ENCODE results near the gene SLC18A2. TPM values are rescaled to one million over a fixed set of nuclear protein-coding genes. Genes with fewer than 3 reads are reported as not detected.

The SLC18A2 gene
- total RNA-seq, 1 experiment from 2014 or later, result not detected

DNA sequence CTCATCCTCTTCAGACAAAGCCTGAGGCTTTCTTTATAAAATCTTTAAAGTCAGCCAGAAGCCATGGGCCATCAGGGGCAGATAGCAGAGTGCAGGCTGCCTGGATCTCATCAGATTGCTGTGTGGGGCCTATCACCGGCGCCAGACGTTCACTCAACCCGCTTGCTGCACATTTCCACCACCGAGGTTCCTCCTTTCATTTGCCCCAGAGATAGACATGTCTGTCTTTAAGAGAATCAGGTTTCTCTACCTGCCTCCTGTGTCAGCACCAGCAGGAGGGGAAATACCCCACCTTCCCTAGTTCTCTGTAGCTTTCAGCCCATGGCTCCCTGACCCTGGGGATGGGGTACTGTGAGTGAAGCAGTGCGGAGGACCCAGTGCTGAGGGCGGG lies 22.0 kb downstream of the SLC18A2 start:
- H3K9me3 ChIP-seq (ENCODE audit: control insufficient read depth, insufficient read depth, low read depth, low read length), result no peaks in the 10 kb centered on the region
- CTCF ChIA-PET, result no interaction called here
- in situ Hi-C loops (cut with HindIII; ENCODE audit: low pct_unique_long_range_greater_than_20kb, low sequenced_read_pairs) (no loop called here), intact Hi-C loops (cut with micrococcal nuclease; ENCODE audit: unreplicated experiment) (no loop called here)
- POLR2A ChIA-PET, result no interaction called here
- peaks cover 19% of the 10 kb centered on the region for H3K27me3 ChIP-seq (ENCODE audit: control insufficient read depth, insufficient read depth, low read length)
- DNase-seq (ENCODE audit: low read depth, low spot score) (no peak), ATAC-seq (no peak)
- TF ChIP-seq SIN3A (IDR thresholded peaks at IDR 0.05; ENCODE audit: borderline replicate concordance, insufficient read depth, low read depth, low read length) (no peak), TCF7L2 (IDR thresholded peaks at IDR 0.05; ENCODE audit: low read depth, low read length) (no peak), POLR2AphosphoS5 (IDR thresholded peaks at IDR 0.05; ENCODE audit: low read depth, low read length) (no peak)
- TF ChIP-seq, protein P1, sequence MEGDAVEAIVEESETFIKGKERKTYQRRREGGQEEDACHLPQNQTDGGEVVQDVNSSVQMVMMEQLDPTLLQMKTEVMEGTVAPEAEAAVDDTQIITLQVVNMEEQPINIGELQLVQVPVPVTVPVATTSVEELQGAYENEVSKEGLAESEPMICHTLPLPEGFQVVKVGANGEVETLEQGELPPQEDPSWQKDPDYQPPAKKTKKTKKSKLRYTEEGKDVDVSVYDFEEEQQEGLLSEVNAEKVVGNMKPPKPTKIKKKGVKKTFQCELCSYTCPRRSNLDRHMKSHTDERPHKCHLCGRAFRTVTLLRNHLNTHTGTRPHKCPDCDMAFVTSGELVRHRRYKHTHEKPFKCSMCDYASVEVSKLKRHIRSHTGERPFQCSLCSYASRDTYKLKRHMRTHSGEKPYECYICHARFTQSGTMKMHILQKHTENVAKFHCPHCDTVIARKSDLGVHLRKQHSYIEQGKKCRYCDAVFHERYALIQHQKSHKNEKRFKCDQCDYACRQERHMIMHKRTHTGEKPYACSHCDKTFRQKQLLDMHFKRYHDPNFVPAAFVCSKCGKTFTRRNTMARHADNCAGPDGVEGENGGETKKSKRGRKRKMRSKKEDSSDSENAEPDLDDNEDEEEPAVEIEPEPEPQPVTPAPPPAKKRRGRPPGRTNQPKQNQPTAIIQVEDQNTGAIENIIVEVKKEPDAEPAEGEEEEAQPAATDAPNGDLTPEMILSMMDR (IDR thresholded peaks at IDR 0.05), result no peak
- TF ChIP-seq, protein P2, sequence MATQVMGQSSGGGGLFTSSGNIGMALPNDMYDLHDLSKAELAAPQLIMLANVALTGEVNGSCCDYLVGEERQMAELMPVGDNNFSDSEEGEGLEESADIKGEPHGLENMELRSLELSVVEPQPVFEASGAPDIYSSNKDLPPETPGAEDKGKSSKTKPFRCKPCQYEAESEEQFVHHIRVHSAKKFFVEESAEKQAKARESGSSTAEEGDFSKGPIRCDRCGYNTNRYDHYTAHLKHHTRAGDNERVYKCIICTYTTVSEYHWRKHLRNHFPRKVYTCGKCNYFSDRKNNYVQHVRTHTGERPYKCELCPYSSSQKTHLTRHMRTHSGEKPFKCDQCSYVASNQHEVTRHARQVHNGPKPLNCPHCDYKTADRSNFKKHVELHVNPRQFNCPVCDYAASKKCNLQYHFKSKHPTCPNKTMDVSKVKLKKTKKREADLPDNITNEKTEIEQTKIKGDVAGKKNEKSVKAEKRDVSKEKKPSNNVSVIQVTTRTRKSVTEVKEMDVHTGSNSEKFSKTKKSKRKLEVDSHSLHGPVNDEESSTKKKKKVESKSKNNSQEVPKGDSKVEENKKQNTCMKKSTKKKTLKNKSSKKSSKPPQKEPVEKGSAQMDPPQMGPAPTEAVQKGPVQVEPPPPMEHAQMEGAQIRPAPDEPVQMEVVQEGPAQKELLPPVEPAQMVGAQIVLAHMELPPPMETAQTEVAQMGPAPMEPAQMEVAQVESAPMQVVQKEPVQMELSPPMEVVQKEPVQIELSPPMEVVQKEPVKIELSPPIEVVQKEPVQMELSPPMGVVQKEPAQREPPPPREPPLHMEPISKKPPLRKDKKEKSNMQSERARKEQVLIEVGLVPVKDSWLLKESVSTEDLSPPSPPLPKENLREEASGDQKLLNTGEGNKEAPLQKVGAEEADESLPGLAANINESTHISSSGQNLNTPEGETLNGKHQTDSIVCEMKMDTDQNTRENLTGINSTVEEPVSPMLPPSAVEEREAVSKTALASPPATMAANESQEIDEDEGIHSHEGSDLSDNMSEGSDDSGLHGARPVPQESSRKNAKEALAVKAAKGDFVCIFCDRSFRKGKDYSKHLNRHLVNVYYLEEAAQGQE (IDR thresholded peaks at IDR 0.05; ENCODE audit: insufficient read depth in 1 of 2, low read depth in 2 of 2, low read length in 1 of 2), result no peak
- no peak overlapping the region for H3K4me3 ChIP-seq (ENCODE audit: low read depth in 2 of 2, low read length in 2 of 2)
- H3K27ac ChIP-seq (ENCODE audit: low read length), result no peak overlapping the region
- no peaks in the 10 kb centered on the region for H3K36me3 ChIP-seq (ENCODE audit: control insufficient read depth, insufficient read depth, low read length)
- no TSS peak for BruUV-seq (replicated peaks)
- H3K4me1 ChIP-seq (ENCODE audit: control insufficient read depth, insufficient read depth, low read length), result no peaks in the 10 kb centered on the region

DNA sequence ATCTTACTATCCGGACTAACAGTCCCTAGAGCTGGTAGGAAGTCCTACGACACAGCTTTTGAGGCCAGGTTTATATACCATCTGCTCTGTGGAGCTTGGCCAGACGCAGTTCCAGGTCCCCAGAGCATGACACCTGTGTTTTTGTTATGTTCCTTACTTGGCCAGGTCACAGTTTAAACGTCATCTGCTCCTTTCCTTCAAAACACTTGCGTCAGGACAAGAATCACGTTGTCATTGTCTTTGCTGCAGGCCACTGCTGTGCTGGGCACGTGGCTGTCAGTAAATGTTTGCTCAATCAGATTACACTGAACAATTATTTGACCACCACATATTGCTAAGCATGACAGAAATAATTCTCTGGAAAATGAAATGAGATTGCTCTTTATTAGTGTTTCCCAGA lies 23.9 kb downstream of the SLC18A2 start:
- TF ChIP-seq, protein P1 (IDR thresholded peaks at IDR 0.05), result no peak
- TF ChIP-seq, protein P2 (IDR thresholded peaks at IDR 0.05; ENCODE audit: insufficient read depth in 1 of 2, low read depth in 2 of 2, low read length in 1 of 2), result no peak
- TF ChIP-seq SIN3A (IDR thresholded peaks at IDR 0.05; ENCODE audit: borderline replicate concordance, insufficient read depth, low read depth, low read length) (no peak), POLR2AphosphoS5 (IDR thresholded peaks at IDR 0.05; ENCODE audit: low read depth, low read length) (no peak), TCF7L2 (IDR thresholded peaks at IDR 0.05; ENCODE audit: low read depth, low read length) (no peak)
- Histone ChIP-seq H3K9me3 (ENCODE audit: control insufficient read depth, insufficient read depth, low read depth, low read length) (no peaks in the 10 kb centered on the region), H3K27ac (ENCODE audit: low read length) (no peak overlapping the region), H3K36me3 (ENCODE audit: control insufficient read depth, insufficient read depth, low read length) (no peaks in the 10 kb centered on the region), H3K27me3 (ENCODE audit: control insufficient read depth, insufficient read depth, low read length) (peaks cover 7% of the 10 kb centered on the region), H3K4me3 (ENCODE audit: low read depth in 2 of 2, low read length in 2 of 2) (no peak overlapping the region), H3K4me1 (ENCODE audit: control insufficient read depth, insufficient read depth, low read length) (no peaks in the 10 kb centered on the region)
- POLR2A ChIA-PET, result no interaction called here
- in situ Hi-C loops (cut with HindIII; ENCODE audit: low pct_unique_long_range_greater_than_20kb, low sequenced_read_pairs) (no loop called here), intact Hi-C loops (cut with micrococcal nuclease; ENCODE audit: unreplicated experiment) (no loop called here)
- no TSS peak for BruUV-seq (replicated peaks)
- ATAC-seq (no peak), DNase-seq (ENCODE audit: low read depth, low spot score) (no peak)
- CTCF ChIA-PET, result interaction anchor here (1.0 kb wide), 1 partner anchor 48 kb away, joined by 3 read pairs; no protein-coding TSS in a partner anchor
